NB4 (cell line): ENCODE data around the gene ARFGAP1.

Source experiments
- DNase-seq: peaks from one replicate; pipeline ENCODE4 v3.0.0; 2010; ENCODE audit warnings: low read depth
- H3K4me3 ChIP-seq: one replicate; pipeline ENCODE4 v1.5.1; 2011; ENCODE audit warnings: mild to moderate bottlenecking, low read depth, low read length, moderate library complexity
- CTCF ChIP-seq: IDR thresholded peaks from one replicate; pipeline ENCODE4 v1.5.1; 2012; ENCODE audit warnings: low read depth, low read length
- MYC ChIP-seq: IDR thresholded peaks from 2 replicates; pipeline ENCODE4 v1.6.1; 2011; ENCODE audit warnings: low read depth, low read length
- POLR2A ChIP-seq: IDR thresholded peaks from 2 replicates; pipeline ENCODE4 v1.6.1; 2011; ENCODE audit warnings: mild to moderate bottlenecking; ENCODE audit not compliant: insufficient read length; ENCODE audit errors: extremely low read depth
- TF ChIP-seq, protein P1 (sequence below): IDR thresholded peaks from 2 replicates; pipeline ENCODE4 v1.6.1; 2011; ENCODE audit warnings: low read depth, low read length

ARFGAP1 gene

DNA sequence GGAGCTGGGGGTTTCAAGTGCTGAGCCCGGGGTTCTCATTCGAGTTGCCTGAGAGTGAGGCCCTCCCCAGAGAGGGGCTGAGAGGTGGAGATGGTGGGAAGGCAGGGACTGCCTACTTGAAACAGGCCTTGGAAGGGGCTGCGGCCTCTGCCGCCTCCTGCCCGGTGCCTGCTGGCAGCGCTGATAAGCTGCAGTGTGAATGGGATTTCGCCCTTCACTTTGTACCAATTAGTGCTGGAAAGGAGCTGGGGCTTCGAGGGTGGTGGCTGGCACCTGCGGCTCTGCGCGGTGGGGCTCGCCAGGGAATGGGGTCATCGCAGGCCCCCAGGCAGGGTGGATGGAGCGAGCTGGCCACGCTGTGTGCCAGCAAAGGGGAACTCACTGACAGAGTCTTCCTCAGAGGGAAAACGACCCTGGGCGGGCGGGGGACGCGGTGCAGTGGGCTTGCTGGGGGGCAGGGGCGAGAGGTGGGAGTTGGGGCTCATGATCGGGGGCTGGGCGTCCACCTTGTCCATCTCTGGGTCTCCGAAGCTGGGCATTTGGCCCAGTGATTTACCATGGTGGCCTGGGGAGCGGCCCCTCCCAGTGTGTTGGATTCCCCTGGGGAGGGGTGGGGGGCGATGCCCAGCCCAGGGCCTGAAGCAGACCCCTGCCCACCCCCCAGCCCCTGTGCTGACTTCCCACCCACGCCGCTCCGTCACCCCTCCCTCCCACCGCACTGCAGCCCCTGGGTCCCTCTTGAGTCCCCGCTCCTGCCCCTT is 43.3 kb downstream of the ARFGAP1 start:
- TF ChIP-seq MYC (no peak), POLR2A (no peak), CTCF (no peak)
- TF ChIP-seq, protein P1, sequence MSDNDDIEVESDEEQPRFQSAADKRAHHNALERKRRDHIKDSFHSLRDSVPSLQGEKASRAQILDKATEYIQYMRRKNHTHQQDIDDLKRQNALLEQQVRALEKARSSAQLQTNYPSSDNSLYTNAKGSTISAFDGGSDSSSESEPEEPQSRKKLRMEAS = no peak
- no peak for DNase-seq
- H3K4me3 ChIP-seq = no peak overlapping the region

GRCh38 chr20:63316502-63316921 is 43.9 kb downstream of the ARFGAP1 start:
- TF ChIP-seq, protein P1 = no peak
- no peak for TF ChIP-seq CTCF
- TF ChIP-seq POLR2A = no peak
- TF ChIP-seq MYC = no peak
- no peak for DNase-seq
- H3K4me3 ChIP-seq = no peak overlapping the region

DNA sequence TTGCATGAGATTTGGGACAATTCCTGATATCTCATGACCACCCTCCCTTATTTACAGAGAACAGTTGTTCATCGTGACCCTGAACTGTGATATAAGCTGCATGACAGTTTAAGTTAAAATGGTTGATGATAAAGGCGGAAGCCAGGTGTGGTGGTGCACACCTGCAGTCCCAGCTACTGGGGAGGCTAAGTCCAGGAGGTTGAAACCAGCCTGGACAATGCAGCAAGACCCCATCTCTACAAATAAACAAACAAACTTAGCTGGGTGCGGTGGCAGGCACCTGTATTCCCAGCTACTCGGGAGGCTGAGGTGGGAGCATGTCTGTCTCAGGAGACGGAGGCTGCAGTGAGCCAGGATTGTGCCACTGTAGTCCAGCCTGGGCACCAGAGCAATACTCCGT is 44.4 kb downstream of the ARFGAP1 start:
- DNase-seq = no peak
- no peak overlapping the region for H3K4me3 ChIP-seq
- TF ChIP-seq, protein P1 = no peak
- TF ChIP-seq MYC = no peak
- TF ChIP-seq POLR2A = no peak
- TF ChIP-seq CTCF = no peak

GRCh38 chr20:63317601-63318291 is 45.1 kb downstream of the ARFGAP1 start:
- DNase-seq = peak; percentile 38
- TF ChIP-seq MYC = no peak
- H3K4me3 ChIP-seq = no peak overlapping the region

GRCh38 chr20:63318391-63319163 is 46.0 kb downstream of the ARFGAP1 start:
- no peak for DNase-seq
- no peak for TF ChIP-seq MYC
- TF ChIP-seq CTCF = no peak
- TF ChIP-seq, protein P1 = no peak
- no peak for TF ChIP-seq POLR2A
- no peak overlapping the region for H3K4me3 ChIP-seq
